ENCODE results near the gene CXCR5.

DNA sequence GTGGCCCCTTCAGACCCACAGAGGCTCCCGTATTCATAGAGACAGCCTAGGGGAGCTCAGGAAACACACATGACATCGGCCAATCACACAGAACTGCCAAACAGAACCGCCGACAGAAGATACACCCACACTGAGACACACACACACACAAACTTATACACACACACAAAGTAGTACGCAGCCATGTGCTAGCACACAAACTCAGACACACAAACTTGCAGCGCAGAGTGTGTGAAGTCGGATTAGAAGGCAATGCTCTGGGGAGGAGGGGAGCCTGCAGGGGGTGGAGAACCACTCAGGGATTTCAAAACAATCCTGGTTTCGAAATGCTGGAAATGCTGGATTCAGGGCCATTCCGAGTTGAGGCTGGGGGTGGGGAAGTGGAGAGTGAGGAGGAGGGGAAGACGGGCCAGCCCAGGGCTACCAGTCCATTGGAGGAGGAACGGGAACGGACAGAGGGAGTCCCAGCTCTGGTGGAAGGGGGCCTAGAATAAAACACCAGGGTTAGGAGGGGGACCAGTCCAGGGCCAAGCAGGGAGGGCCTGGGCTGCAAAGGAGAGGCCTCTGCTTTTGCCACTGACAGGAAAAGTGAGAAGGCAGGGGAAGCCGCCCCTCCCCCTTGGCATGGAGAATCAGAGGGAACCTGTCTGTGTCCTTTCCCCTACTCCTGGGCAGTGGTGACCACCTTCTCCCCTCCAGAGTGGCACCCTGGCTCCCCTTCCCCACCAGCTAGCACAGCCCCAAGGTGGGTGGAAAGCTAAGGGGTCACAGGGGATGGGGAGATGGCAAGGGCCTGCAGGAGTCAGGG, 37.6 kb downstream of the CXCR5 start:
- TF ChIP-seq, protein P1, sequence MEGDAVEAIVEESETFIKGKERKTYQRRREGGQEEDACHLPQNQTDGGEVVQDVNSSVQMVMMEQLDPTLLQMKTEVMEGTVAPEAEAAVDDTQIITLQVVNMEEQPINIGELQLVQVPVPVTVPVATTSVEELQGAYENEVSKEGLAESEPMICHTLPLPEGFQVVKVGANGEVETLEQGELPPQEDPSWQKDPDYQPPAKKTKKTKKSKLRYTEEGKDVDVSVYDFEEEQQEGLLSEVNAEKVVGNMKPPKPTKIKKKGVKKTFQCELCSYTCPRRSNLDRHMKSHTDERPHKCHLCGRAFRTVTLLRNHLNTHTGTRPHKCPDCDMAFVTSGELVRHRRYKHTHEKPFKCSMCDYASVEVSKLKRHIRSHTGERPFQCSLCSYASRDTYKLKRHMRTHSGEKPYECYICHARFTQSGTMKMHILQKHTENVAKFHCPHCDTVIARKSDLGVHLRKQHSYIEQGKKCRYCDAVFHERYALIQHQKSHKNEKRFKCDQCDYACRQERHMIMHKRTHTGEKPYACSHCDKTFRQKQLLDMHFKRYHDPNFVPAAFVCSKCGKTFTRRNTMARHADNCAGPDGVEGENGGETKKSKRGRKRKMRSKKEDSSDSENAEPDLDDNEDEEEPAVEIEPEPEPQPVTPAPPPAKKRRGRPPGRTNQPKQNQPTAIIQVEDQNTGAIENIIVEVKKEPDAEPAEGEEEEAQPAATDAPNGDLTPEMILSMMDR (optimal IDR thresholded peaks at IDR 0.05 in 1 of 3, IDR thresholded peaks at IDR 0.05 in 1 of 3, conservative IDR thresholded peaks at IDR 0.05 in 1 of 3; ENCODE audit: extremely low read depth in 1 of 3, insufficient read depth in 2 of 3, low read length in 3 of 3), result no peak
- TF ChIP-seq EZH2 (IDR thresholded peaks at IDR 0.05; ENCODE audit: low read length), result no peak

Measured in keratinocyte (primary cell).